GM12892 (cell line): ENCODE data around the gene ECHS1.

ENCODE experiments used
- POLR2A ChIP-seq: IDR thresholded peaks from 2 replicates; pipeline ENCODE4 v1.6.1; 2011; ENCODE audit warnings: low read depth, low read length, control low read depth
- POLR2AphosphoS5 ChIP-seq: IDR thresholded peaks from 2 replicates; pipeline ENCODE4 v1.6.1; 2011; ENCODE audit warnings: low read depth, low read length, control low read depth

GRCh38 chr10:133418289-133418993 is 45.3 kb upstream of the ECHS1 start:
- TF ChIP-seq POLR2A, result 0 out of 2 replicates have a peak, but pooled peaks have one; percentile 36
- TF ChIP-seq POLR2AphosphoS5, result no peak
